ENCODE results near the gene TMEM167A. TPM values are rescaled to one million over a fixed set of nuclear protein-coding genes. Genes with fewer than 3 reads are reported as not detected.
"Not testable (repeated sequence)": the region's sequence is repeated elsewhere in the genome, so short reads cannot be mapped to it uniquely, and the experiment has no call there.

The TMEM167A gene
- total and polyA plus RNA-seq, 2 of the 4 experiments (the other 2 are of a cell fraction): 34.6 to 45.1 TPM

- H4K91ac ChIP-seq (ENCODE audit: insufficient read depth, low read depth, low read length); H3K56ac ChIP-seq (ENCODE audit: extremely low read depth, insufficient read depth, low read length); H3K14ac ChIP-seq (replicated peaks; ENCODE audit: low read depth, low read length); H3K27me3 ChIP-seq (ENCODE audit: control insufficient read depth, insufficient read depth, low read length); H2BK20ac ChIP-seq (ENCODE audit: low read depth, low read length); H3K4me1 ChIP-seq (ENCODE audit: control insufficient read depth, insufficient read depth, low read length); H3K36me3 ChIP-seq (ENCODE audit: control insufficient read depth, insufficient read depth, low read length); POLR2A ChIA-PET (ENCODE audit: unreplicated experiment); H3K9ac ChIP-seq (ENCODE audit: low read depth, low read length); H3K4ac ChIP-seq (ENCODE audit: low read depth, low read length); H3K4me2 ChIP-seq (ENCODE audit: low read depth, low read length); DNase-seq; H3K9me1 ChIP-seq (ENCODE audit: insufficient read depth, low read length); ATAC-seq (ENCODE audit: low read depth); CTCF ChIA-PET; BruUV-seq (replicated peaks); H3K4me3 ChIP-seq (ENCODE audit: insufficient read depth, low read depth, low read length); H2BK120ac ChIP-seq (ENCODE audit: low read depth, low read length); dilution Hi-C loops (cut with HindIII; ENCODE audit: low sequenced_read_pairs, unreplicated experiment); H2AK5ac ChIP-seq (ENCODE audit: low read depth, low read length); H3K27ac ChIP-seq (ENCODE audit: insufficient read depth, low read length); H4K8ac ChIP-seq (ENCODE audit: low read depth in 2 of 2, low read length in 2 of 2); H2BK15ac ChIP-seq (ENCODE audit: low read depth, low read length); H2AK9ac ChIP-seq (replicated peaks; ENCODE audit: low read depth, low read length, poor library complexity); intact Hi-C loops (cut with micrococcal nuclease); H3K9me3 ChIP-seq (ENCODE audit: control insufficient read depth, insufficient read depth, low read length); H2AFZ ChIP-seq (replicated peaks; ENCODE audit: low read length, poor library complexity); H2BK5ac ChIP-seq (ENCODE audit: low read depth, low read length, poor library complexity, severe bottlenecking); H3K23ac ChIP-seq (ENCODE audit: low read depth, low read length); H3K18ac ChIP-seq (ENCODE audit: low read depth, low read length); H4K5ac ChIP-seq (ENCODE audit: low read depth, low read length): not testable (repeated sequence)
- no CpG with 5 or more reads among the region's 4 CpGs for WGBS, 2 experiments (ENCODE audit: extremely low coverage in 2 of 2, insufficient read length in 1 of 2)
- in situ Hi-C loops (cut with MboI; ENCODE audit: low sequenced_read_pairs): loop anchor here (25.0 kb wide), 1 partner anchor 705 kb away; no protein-coding TSS in a partner anchor
- Histone ChIP-seq H4K20me1 (ENCODE audit: insufficient read depth, low read length) (peaks cover 54% of the 10 kb centered on the region), H3K79me1 (ENCODE audit: low read depth in 1 of 2, low read length in 2 of 2) (peaks cover 2 to 43% of the 10 kb centered on the region in 2 experiments; a peak in 3 of 4 replicates)
These were observed 9.8 kb downstream of the TMEM167A start for GRCh38 chr5:83067377-83067776.

All from IMR-90 (cell line).